H9 (cell line): ENCODE results near the gene FANCC. TPM values are rescaled to one million over a fixed set of nuclear protein-coding genes. Genes with fewer than 3 reads are reported as not detected.

Experiments used
- DNase-seq: peaks from one replicate; pipeline ENCODE4 v3.0.0-alpha.2; 2017
- H2AFZ ChIP-seq: one replicate; pipeline ENCODE4 v1.6.1; 2013; ENCODE audit warnings: mild to moderate bottlenecking, low read length, control low read depth, moderate library complexity
- H2AK5ac ChIP-seq: 2 replicates; pipeline ENCODE4 v1.6.1; 2013; ENCODE audit warnings: low read length, control low read depth, mixed read lengths; ENCODE audit not compliant: insufficient read length
- H2BK120ac ChIP-seq: one replicate; pipeline ENCODE4 v1.6.1; 2013; ENCODE audit warnings: low read depth, mild to moderate bottlenecking, low read length, control low read depth, inconsistent platforms; ENCODE audit not compliant: poor library complexity, severe bottlenecking
- H2BK12ac ChIP-seq: 2 replicates; pipeline ENCODE4 v1.6.1; 2013; ENCODE audit warnings: low read length, control low read depth, mixed read lengths, low read depth; ENCODE audit not compliant: insufficient read length
- H2BK15ac ChIP-seq: 2 replicates; pipeline ENCODE4 v1.6.1; 2013; ENCODE audit warnings: low read depth, low read length, control low read depth
- H2BK20ac ChIP-seq: one replicate; pipeline ENCODE4 v1.6.1; 2013; ENCODE audit warnings: low read depth, mild to moderate bottlenecking, low read length, control low read depth, inconsistent platforms; ENCODE audit not compliant: poor library complexity, severe bottlenecking
- H2BK5ac ChIP-seq: 2 replicates; pipeline ENCODE4 v1.6.1; 2013; ENCODE audit warnings: low read length, control low read depth, mixed read lengths; ENCODE audit not compliant: insufficient read length
- H3K14ac ChIP-seq: 2 replicates; pipeline ENCODE4 v1.6.1; 2013; ENCODE audit warnings: low read length, control low read depth; ENCODE audit not compliant: insufficient read depth
- H3K18ac ChIP-seq: 2 replicates; pipeline ENCODE4 v1.6.1; 2013; ENCODE audit warnings: low read depth, mild to moderate bottlenecking, mixed read lengths, low read length, control low read depth; ENCODE audit not compliant: insufficient read length
- H3K23ac ChIP-seq: 2 replicates; pipeline ENCODE4 v1.6.1; 2013; ENCODE audit warnings: low read length, control low read depth, mixed read lengths, low read depth; ENCODE audit not compliant: insufficient read length
- H3K23me2 ChIP-seq: 2 replicates; pipeline ENCODE4 v1.6.1; 2013; ENCODE audit warnings: low read depth, mild to moderate bottlenecking, mixed read lengths, low read length, control low read depth; ENCODE audit not compliant: insufficient read length, poor library complexity, severe bottlenecking
- H3K27ac ChIP-seq: 2 replicates; pipeline ENCODE4 v1.5.1; 2013; ENCODE audit warnings: low read length, control low read depth, mixed read lengths, low read depth; ENCODE audit not compliant: insufficient read length
- H3K27me3 ChIP-seq: 2 replicates; pipeline ENCODE4 v1.6.1; 2013; ENCODE audit warnings: low read length, control low read depth, inconsistent platforms; ENCODE audit not compliant: insufficient read depth
- H3K4ac ChIP-seq: 2 replicates; pipeline ENCODE4 v1.6.1; 2013; ENCODE audit warnings: low read depth, mild to moderate bottlenecking, control low read depth, inconsistent platforms, low read length, moderate library complexity
- H3K4me1 ChIP-seq: 2 replicates; pipeline ENCODE4 v1.6.1; 2013; ENCODE audit warnings: low read length, control low read depth, inconsistent platforms; ENCODE audit not compliant: insufficient read depth
- H3K4me2 ChIP-seq: 2 replicates; pipeline ENCODE4 v1.6.1; 2013; ENCODE audit warnings: low read length, control low read depth, mixed read lengths; ENCODE audit not compliant: insufficient read length, insufficient read depth
- H3K56ac ChIP-seq: 2 replicates; pipeline ENCODE4 v1.6.1; 2013; ENCODE audit warnings: low read depth, mild to moderate bottlenecking, mixed read lengths, low read length, control low read depth; ENCODE audit not compliant: insufficient read length
- H3K79me1 ChIP-seq: 2 replicates; pipeline ENCODE4 v1.6.1; 2013; ENCODE audit warnings: low read depth, mild to moderate bottlenecking, moderate library complexity, low read length, control low read depth, inconsistent platforms; ENCODE audit not compliant: insufficient read depth, poor library complexity, severe bottlenecking
- H3K79me2 ChIP-seq: 2 replicates; pipeline ENCODE4 v1.6.1; 2013; ENCODE audit warnings: low read length, control low read depth, inconsistent platforms; ENCODE audit not compliant: insufficient read depth
- H3K9ac ChIP-seq: 2 replicates; pipeline ENCODE4 v1.6.1; 2013; ENCODE audit warnings: low read length, control low read depth, mixed read lengths; ENCODE audit not compliant: insufficient read length; ENCODE audit errors: extremely low read depth
- H3K9me3 ChIP-seq: one replicate; pipeline ENCODE4 v1.6.1; 2013; ENCODE audit warnings: low read depth, low read length, inconsistent platforms; ENCODE audit not compliant: control insufficient read depth
- H3T11ph ChIP-seq: one replicate; pipeline ENCODE4 v1.6.1; 2013; ENCODE audit warnings: mild to moderate bottlenecking, low read length, control low read depth, inconsistent platforms
- H4K20me1 ChIP-seq: one replicate; pipeline ENCODE4 v1.6.1; 2013; ENCODE audit not compliant: control insufficient read depth, insufficient read length, insufficient read depth
- H4K5ac ChIP-seq: 2 replicates; pipeline ENCODE4 v1.6.1; 2013; ENCODE audit warnings: low read depth, mild to moderate bottlenecking, mixed read lengths, low read length, control low read depth; ENCODE audit not compliant: insufficient read length
- H4K8ac ChIP-seq: replicated peaks from 2 replicates; pipeline ENCODE4 v1.6.1; 2013; ENCODE audit warnings: low read length, control low read depth, mixed read lengths, low read depth; ENCODE audit not compliant: insufficient read length
- H4K91ac ChIP-seq: 2 replicates; pipeline ENCODE4 v1.6.1; 2013; ENCODE audit warnings: low read depth, mild to moderate bottlenecking, moderate library complexity, mixed read lengths, low read length, control low read depth; ENCODE audit not compliant: insufficient read length
- H3K27ac Mint-ChIP-seq, 3 experiments: 2 replicates in 2 of 3; 3 replicates in 1 of 3; pipeline ENCODE4 v1.8.0; 2020 to 2021; ENCODE audit warnings: mixed read lengths in 3 of 3, mild to moderate bottlenecking in 1 of 3, moderate library complexity in 1 of 3
- H3K27me3 Mint-ChIP-seq: 2 replicates; pipeline ENCODE4 v1.8.0; 2021; ENCODE audit warnings: low read depth, mild to moderate bottlenecking, moderate library complexity, mixed read lengths
- H3K36me3 Mint-ChIP-seq, 3 experiments: 2 replicates in 2 of 3; 3 replicates in 1 of 3; pipeline ENCODE4 v1.8.0; 2020 to 2021; ENCODE audit warnings: low read depth in 3 of 3, mixed read lengths in 3 of 3; ENCODE audit not compliant: insufficient read depth in 1 of 3
- H3K4me1 Mint-ChIP-seq, 2 experiments: 2 replicates each; pipeline ENCODE4 v1.8.0; 2020; ENCODE audit warnings: mixed read lengths in 2 of 2
- H3K4me3 Mint-ChIP-seq, 2 experiments: 2 replicates in 1 of 2; 3 replicates in 1 of 2; pipeline ENCODE4 v1.8.0; 2020 to 2021; ENCODE audit warnings: mild to moderate bottlenecking in 2 of 2, mixed read lengths in 2 of 2, moderate library complexity in 1 of 2
- H3K9me3 Mint-ChIP-seq, 2 experiments: 2 replicates in 1 of 2; 3 replicates in 1 of 2; pipeline ENCODE4 v1.8.0; 2020; ENCODE audit warnings: mild to moderate bottlenecking in 2 of 2, mixed read lengths in 2 of 2, moderate library complexity in 1 of 2
- WGBS: extraction: QIAGEN DNeasy Blood & Tissue Kit; methylation state at CpG from one replicate; pipeline ENCODE4 v1.1.7; 2013; ENCODE audit warnings: missing lambda C conversion rate, low lambda C conversion rate, mixed read lengths; ENCODE audit not compliant: insufficient read length; ENCODE audit errors: extremely low coverage; 5-methylcytosine and 5-hydroxymethylcytosine counted together
- total RNA-seq: library from RNA; stranded (reverse); gene quantifications from 2 replicates; pipeline ENCODE4 v1.2.1, GENCODE V29; 2021
- TF ChIP-seq, protein P1 (sequence below): fragments of 200-600 bp; sonication (generic); conservative IDR thresholded peaks from 3 replicates; pipeline ENCODE4 v1.8.0; 2021; ENCODE audit warnings: antibody characterized with exemption, mild to moderate bottlenecking

FANCC gene
- total RNA-seq, 1 experiment from 2014 or later, result 14.6 TPM

DNA sequence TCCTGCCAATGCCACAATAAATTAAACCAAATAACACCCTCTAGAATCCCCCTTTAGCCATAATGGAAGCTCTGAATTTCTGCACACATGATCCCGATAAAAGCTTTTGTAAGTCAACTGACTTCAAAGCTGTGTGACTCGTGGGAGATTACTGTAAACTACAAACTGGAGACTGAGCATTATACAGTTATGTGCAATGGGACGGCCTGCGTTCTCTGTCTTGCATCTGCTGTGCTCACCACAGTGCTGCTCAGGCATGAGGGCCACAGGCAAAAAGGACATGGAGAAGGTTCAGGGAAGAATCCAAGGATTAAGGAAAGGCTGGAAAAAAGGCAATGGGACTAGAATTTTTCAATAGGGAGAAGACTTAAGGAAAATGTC lies 184.2 kb downstream of the FANCC start:
- Mint-ChIP-seq H3K27ac (no peak overlapping the region), H3K36me3 (peaks cover 0 to 3% (median 0%) of the 10 kb centered on the region in 3 experiments; a peak in 1 of 7 replicates), H3K4me1 (peaks cover 38 to 43% of the 10 kb centered on the region in 2 experiments), H3K9me3 (no peaks in the 10 kb centered on the region), H3K4me3 (no peak overlapping the region), H3K27me3 (peaks cover 6% of the 10 kb centered on the region; the same call in 1 of the 2 replicates)
- H2BK15ac ChIP-seq, result no peak overlapping the region
- no peak overlapping the region for H3K14ac ChIP-seq
- H3K56ac ChIP-seq, result no peak overlapping the region
- no peaks in the 10 kb centered on the region for H3K9me3 ChIP-seq
- no peak overlapping the region for H3K9ac ChIP-seq
- no peaks in the 10 kb centered on the region for H3K27me3 ChIP-seq
- no peak overlapping the region for H3K18ac ChIP-seq
- no peak overlapping the region for H2BK12ac ChIP-seq
- H3K4me1 ChIP-seq, result peaks cover 10% of the 10 kb centered on the region; the same call in 1 of the 2 replicates
- no peaks in the 10 kb centered on the region for H4K20me1 ChIP-seq
- no peak overlapping the region for H3K4me2 ChIP-seq
- H3K23me2 ChIP-seq, result no peaks in the 10 kb centered on the region
- H4K5ac ChIP-seq, result no peak overlapping the region
- TF ChIP-seq, protein P1, sequence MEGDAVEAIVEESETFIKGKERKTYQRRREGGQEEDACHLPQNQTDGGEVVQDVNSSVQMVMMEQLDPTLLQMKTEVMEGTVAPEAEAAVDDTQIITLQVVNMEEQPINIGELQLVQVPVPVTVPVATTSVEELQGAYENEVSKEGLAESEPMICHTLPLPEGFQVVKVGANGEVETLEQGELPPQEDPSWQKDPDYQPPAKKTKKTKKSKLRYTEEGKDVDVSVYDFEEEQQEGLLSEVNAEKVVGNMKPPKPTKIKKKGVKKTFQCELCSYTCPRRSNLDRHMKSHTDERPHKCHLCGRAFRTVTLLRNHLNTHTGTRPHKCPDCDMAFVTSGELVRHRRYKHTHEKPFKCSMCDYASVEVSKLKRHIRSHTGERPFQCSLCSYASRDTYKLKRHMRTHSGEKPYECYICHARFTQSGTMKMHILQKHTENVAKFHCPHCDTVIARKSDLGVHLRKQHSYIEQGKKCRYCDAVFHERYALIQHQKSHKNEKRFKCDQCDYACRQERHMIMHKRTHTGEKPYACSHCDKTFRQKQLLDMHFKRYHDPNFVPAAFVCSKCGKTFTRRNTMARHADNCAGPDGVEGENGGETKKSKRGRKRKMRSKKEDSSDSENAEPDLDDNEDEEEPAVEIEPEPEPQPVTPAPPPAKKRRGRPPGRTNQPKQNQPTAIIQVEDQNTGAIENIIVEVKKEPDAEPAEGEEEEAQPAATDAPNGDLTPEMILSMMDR, result no peak
- no peak overlapping the region for H2AFZ ChIP-seq
- H2BK5ac ChIP-seq, result no peak overlapping the region
- no peak overlapping the region for H3T11ph ChIP-seq
- H3K79me1 ChIP-seq, result no peaks in the 10 kb centered on the region
- no peak overlapping the region for H4K8ac ChIP-seq
- H4K91ac ChIP-seq, result no peak overlapping the region
- DNase-seq, result no peak
- H3K79me2 ChIP-seq, result no peaks in the 10 kb centered on the region
- no CpG with 5 or more reads among the region's 4 CpGs for WGBS
- no peak overlapping the region for H3K27ac ChIP-seq
- H2BK20ac ChIP-seq, result no peak overlapping the region
- H3K23ac ChIP-seq, result no peak overlapping the region
- H2AK5ac ChIP-seq, result no peak overlapping the region
- no peak overlapping the region for H3K4ac ChIP-seq
- H2BK120ac ChIP-seq, result no peak overlapping the region
